T-helper 2 cell (primary cell): Measurements from ENCODE around the gene HNRNPM.
A peak's percentile ranks its signal among the peaks of the same experiment; 100 is the strongest.

Experiments used
- DNase-seq, 5 experiments: peaks; one replicate each; pipeline versions ENCODE4 v3.0.0 to v3.0.0-alpha.2; 2012 to 2022

HNRNPM gene

DNA sequence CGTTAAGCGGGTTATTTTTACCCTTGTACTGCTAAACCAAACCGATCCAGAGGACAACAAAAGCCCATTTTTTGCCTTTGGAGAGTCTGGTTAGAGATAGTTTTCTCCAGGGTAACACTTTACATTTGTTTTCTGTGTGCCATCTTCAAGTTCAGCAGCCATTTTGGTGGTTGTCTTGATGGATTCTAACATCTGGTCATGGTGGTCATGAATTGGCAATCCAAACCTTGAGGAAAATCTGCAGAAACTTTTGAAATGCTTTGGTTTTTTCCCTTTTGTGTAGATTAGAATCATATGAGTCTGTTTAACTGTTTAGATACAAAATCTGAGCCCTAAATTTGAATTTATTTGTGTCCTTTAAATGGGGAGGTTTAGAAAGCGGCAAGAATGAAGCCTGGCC lies 16.6 kb downstream of the HNRNPM start:
- no peak for DNase-seq

DNA sequence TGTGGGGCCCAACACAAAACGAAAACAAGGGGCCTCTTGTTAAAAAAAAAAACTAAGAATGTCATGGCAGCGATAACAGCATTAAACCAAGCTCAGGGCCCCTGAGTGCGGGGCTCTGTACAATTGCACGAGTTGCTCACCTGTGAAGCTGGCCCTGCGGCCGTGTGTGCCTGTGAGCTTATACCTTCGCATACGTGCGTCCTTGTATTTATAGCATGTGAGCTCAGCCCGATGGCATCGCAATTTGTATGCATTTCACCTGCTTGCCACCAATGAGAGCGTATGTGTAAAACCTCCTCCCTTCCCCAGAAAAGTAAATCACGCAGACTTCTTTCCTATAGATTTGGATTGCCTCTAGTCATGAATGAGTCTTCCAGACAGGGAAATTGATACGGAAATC lies 17.1 kb downstream of the HNRNPM start:
- DNase-seq: no peak

DNA sequence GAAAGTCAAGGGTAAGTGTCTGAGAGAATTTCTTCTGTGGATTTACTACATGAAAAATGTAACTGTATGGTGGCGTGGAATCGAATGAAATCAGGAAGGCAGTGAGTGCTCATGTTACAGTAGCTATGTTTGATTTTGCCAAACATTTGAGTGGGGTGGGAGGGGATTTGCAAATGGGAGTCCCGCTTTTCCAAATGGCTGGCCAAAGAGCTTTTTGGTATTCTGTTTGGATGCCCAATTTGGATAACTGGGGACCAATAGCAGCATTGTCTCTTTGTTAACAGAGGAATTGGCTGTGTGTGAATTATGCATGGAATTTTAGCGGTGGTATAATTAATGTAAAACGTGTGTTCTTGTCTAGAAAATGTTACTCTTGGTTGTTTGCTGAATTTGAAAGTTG lies 17.8 kb downstream of the HNRNPM start:
- DNase-seq: no peak

DNA sequence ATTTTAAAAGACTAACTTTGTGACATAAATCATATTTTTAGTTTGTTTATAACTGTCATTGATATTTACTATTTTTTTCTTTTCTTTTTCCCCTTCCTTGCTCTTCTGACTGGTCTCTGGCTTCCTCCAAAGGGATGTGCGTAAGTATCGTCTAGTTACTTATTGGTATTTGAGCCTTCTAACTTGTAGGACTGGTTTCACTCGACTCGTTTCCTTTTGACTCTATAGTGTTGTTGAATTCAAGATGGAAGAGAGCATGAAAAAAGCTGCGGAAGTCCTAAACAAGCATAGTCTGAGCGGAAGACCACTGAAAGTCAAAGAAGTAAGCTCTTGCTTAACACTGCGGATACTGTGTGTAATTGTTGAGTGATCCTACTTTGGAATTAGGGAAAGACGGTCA lies 18.6 kb downstream of the HNRNPM start:
- no peak for DNase-seq

DNA sequence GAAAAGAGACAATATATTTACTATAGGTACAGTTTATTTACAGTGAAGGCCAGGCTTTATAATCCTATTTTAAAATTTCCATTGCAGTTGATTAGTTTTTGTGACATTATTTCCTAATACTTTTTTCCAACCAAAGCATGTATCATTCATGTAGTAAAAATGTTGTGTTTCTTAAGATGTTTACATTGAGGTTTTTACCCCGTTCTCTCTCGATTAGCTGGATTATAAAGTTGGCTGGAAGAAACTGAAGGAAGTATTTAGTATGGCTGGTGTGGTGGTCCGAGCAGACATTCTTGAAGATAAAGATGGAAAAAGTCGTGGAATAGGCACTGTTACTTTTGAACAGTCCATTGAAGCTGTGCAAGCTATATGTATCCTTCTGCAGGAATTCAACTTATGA lies 21.2 kb downstream of the HNRNPM start:
- no peak for DNase-seq

DNA sequence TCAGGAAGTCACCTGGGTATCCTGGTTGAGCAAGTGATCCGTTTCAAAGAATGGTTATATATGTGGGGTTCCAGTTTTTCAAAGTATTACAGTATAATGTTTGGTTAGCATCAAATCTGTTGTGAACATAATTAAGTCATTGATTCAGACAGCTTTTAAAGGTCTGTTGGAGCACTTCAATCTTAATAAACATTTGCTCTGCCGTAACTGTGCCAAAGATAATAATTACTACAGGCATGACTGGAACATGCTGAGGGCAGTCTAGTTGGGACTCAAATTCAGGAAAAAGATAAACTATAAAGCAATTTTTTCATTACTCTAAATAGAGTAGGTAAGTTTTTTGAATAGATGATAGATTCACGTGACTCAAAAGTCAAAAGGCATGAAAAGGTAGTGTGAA lies 23.3 kb downstream of the HNRNPM start:
- DNase-seq: no peak

DNA sequence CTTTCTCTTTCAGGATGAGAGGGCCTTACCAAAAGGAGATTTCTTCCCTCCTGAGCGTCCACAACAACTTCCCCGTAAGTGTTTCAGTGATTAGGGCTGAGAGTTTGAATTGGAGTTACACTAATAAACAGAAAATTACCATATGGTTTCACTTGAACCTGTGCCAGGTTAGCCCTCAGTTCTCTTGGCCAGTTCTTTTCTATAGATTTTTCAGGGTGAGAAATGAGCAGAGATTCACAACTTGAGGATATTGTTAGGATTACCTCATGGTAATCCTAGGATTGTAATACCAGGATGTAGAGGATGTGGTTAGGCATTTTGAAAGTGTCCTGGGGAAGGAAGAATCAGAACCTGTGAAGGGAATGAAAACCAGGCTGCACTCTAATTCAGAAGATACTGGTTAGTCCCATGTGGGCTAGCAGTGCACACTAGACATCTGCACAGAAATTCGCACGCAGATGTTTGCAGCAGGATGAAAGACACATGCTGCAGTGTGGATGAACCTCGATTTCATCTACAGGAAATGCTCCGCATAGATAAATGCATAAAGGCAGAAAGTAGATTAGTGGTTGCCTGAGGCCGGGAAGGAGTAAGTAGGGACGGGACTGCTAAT lies 24.1 kb downstream of the HNRNPM start:
- DNase-seq: no peak

DNA sequence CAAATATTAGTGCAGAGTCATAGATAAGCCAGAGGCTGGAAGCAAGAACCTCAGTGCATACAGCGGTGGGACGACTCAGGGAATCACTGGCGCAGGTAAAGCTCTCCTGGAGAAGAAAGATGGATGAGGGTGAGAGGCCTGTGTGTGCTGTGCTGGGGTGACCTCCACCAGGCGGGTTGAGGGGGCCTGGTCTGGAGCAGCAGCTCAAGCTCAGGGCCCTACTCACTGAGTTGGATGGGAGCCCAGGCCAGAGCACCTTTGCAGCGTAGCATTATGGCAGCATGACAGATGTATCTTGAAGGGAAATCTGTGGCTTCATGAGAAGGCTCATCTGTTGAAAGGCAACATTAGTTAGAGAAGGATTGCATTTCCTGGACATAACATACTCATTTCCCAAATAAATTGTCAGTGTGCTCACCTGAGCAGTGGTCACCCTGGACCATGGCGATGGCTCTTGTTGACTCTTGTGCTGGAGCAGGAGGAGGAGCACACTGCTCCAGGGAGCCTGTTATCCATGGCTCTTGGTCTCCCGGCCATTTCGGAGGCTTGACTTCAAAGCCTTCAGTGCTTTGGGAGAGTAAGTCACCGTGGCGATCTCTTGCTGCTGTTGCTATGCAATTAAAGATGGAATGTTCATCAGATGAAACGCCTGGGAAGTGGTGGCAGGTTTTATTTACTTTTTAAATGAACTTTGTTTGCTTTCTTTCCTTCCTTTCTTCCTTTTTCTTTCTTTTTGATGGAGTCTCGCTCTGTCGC lies 25.0 kb downstream of the HNRNPM start:
- no peak for DNase-seq

DNA sequence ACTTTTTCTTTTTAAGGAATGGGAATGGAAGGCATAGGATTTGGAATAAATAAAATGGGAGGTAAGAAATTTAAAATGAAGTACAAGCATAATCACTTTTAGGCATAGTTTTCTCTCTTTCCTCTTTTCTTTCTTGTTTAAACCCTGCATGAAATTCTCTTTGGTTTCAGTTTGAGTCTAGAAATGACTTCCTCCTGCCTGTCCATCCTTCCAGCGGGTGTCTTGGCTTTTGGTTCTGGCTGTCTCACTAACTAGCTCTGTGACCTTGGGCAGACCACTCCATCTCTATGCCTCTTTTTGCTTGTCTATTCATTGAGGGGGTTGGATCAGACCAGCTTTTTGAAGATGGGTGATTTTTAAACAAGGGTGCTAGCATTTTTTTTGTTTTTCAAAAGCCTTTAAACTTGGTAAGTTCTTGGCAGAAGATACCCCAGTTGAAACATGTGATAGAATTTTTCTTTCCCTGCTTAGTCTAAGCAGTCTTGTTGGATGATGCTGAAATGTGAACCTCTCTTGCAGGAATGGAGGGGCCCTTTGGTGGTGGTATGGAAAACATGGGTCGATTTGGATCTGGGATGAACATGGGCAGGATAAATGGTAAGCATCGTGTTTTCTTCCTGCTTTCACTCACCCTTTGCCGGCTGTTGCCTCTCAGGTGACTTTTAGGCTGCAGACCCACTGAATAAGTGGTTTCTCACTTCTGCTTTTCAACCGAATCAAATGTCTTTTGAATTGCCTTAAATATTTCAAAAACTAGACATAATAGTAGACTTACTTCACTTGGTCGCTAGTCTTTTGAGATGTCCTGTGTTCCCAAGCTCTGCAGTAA lies 29.1 kb downstream of the HNRNPM start:
- DNase-seq: no peak

DNA sequence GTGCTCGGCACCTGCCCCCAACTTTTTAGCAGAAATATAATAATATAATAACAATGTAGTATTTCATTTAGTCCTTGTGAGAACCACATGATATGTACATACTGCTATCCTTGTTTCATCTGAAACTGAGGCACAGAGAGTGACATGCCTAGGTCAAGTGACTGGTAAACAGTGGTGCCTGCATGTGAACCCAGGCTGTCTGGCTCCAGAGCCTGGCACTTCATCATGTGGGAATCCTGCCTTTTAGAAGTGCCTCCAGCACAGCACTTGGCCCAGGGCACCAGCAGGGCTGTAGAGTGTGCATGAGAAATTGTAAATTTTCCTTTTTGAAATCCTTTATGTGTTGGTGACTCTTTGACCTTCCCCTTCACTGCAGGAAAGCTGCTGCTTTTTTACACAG lies 30.2 kb downstream of the HNRNPM start:
- no peak for DNase-seq

DNA sequence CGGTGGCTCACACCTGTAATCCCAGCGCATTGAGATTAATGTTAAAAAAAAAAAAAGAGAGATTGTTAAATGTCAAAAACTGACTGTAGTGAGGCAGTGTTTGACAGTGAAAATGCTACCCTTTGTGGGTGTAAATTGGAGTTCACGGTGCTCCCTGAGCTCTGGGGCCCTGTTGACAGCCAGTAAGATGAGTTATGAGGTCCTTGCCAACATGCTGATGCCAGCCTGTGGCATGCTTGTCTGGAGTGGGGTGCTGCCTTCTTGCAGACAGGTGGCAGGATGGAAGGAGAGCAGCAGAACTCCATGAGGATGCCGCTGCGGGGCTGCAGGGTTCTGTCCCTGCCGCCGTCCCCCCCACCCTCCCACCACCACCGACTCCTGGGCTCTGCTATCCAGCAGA lies 31.7 kb downstream of the HNRNPM start:
- DNase-seq: no peak

DNA sequence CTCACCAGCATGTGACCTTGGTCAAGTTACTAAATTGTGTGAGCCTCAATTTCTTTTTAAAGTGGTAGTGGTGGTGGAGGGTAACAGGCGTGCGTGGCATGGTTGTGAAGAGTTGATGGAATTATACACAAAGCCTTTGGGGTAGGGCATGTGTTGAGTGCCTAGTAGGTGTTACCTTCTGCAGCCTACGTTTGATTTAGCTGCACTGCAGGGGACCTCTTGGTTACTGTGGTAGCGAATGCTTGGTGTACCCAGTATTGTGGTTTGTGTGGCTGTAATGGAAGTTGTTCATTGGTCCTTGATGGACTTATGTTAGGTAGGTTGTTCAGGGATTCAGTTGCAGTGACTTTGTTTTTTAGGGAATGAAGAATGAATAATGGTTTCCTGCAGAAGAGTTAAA lies 33.1 kb downstream of the HNRNPM start:
- peak in 1 of 5 experiments; percentile 21 for DNase-seq

DNA sequence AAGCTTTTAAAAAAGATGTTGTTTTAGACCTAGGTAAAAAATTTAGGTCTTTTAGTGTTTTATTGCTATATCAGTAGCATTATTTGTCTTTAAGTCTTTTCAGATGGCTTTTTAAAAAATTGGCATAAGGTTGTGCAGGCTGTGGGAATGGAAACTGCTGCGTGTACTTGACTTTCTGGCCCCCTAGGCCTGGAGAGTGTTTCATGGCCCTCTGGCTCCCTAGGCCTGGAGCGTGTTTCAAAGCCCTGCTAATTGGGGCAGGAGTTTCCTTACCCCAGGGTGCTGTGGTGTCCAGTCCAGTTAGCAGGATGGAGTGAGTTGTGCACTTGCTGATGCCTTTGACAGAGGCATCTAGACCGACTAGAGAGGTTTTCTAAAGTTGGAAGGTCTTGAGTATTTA lies 33.8 kb downstream of the HNRNPM start:
- no peak for DNase-seq

DNA sequence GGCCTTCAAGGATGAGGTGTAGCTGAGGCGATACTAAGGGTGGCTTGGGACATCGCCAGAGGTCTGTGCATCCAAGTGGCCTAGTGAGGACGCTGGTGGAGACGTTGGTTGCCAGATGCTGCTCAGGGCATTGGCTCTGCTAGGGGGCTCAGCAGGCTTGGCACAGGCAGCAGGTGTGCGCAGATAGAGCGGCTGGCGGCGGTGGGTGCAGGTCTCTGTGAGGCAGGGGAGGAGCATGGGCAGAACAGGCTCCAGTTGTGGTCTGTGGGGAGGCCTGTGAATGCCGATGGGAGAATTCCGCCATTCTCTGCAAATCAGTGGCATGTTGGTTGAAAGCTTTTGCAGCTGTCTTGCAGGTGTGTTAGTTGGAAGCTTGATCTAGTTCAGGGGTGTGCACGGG lies 36.4 kb downstream of the HNRNPM start:
- DNase-seq: no peak

DNA sequence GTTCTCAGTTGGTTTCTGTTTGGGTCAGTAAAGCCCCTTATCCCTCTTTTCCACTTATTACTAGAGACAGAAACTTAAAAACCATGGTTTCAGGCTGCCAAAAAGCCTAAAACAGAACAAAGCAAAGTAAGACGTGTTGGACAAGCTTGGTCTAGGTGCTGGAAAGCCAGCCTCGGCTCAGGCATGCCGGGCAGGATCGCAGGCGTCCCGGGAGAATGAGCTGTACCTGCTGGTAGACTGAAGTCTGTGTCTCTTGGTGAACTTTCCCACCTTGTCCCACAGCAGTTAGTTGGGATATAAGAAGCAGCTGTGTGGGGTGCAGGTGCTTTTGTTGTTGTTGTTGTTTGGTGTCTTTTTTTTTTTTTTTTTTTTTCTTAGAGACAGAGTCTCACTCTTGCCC lies 36.8 kb downstream of the HNRNPM start:
- DNase-seq: no peak

DNA sequence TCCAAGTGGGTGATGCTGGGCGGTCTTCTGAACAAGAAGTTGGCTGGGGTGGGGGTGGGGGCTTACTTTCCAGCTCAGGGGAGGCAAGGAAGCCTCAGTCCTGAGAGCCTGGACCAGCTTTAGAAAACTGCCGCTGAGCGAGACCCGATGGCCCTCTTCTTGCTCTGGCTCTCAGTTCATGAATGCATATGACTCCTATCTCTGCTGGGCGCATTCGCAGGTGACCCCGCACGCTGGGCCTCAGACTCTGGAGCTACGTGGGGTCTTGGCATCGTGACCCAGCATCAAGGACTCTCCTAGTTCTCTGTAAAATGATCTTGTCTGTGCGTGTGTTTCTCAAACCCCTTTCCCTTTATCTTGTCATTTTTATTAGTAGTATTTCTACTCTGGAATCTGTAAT lies 37.9 kb downstream of the HNRNPM start:
- DNase-seq: no peak

DNA sequence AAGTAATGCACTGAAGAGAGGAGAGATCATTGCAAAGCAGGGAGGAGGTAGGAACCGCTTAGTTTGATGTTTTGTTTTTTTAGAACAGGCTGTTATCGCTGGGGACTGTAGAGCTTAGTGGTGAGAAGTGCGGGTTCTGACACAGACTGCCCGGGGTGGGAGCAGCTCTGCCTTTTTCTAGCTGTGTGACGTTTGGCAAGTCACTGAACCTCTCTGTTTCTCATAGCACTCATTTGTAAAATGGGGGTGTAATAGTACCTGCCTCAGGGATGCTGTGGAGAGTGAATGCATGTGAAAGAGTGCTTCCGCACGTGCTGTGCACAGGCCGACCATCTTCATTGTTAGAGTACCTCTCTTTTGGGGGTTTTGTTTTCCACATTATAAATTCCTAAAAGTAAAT lies 38.4 kb downstream of the HNRNPM start:
- no peak for DNase-seq

DNA sequence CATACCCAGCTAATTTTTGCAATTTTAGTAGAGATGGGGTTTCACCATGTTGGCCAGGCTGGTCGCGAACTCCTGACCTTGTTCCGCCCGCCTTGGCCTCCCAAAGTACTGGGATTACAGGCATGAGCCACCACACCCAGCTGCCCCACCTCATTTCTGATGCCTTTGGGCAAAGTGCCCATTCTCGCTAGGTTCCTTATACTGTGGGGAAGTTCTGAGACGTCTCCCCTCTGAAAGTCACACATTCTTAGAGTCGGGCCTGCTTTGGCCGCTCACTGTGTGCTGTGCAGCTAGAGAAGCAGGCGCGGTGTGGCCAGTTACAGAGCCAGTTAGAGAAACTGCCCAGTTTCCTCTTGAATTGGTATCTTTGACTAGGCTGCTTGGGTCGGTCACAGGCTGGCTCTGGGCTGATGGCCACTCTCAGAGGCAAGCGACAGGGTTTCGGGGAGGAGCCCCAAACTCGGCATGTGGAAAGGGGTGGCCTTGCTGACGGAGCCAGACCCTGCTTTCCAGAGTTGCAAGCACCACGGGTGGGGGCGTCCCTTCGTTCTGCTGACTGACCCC lies 39.6 kb downstream of the HNRNPM start:
- DNase-seq: no peak

DNA sequence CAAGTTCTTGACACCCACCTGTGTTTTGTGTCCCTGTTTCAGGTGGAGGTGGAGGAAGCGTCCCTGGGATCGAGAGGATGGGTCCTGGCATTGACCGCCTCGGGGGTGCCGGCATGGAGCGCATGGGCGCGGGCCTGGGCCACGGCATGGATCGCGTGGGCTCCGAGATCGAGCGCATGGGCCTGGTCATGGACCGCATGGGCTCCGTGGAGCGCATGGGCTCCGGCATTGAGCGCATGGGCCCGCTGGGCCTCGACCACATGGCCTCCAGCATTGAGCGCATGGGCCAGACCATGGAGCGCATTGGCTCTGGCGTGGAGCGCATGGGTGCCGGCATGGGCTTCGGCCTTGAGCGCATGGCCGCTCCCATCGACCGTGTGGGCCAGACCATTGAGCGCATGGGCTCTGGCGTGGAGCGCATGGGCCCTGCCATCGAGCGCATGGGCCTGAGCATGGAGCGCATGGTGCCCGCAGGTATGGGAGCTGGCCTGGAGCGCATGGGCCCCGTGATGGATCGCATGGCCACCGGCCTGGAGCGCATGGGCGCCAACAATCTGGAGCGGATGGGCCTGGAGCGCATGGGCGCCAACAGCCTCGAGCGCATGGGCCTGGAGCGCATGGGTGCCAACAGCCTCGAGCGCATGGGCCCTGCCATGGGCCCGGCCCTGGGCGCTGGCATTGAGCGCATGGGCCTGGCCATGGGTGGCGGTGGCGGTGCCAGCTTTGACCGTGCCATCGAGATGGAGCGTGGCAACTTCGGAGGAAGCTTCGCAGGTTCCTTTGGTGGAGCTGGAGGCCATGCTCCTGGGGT lies 41.0 kb downstream of the HNRNPM start:
- DNase-seq: no peak

DNA sequence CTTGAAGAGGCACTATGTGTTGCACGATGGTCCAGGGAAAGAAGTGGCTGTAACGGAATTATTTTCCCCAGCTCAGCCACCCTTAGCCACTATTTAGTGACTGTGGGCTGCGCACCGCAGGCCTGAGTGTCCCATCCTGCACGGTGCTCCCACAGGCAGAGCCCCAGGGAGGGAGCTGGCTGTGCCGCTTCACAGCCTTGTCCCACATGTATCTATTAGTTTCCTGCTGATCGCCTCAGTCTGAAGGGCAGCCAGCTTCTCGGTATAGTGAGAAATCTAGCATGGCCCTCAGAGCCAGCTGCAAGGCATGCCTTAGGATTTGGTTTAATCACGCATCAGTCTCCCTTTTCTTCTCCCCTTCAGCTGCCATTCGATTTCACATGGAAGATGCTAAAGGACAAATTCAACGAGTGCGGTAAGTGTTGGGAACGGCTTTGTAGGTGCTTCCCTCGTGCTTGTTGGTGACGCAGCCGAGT lies 41.9 kb downstream of the HNRNPM start:
- no peak for DNase-seq

DNA sequence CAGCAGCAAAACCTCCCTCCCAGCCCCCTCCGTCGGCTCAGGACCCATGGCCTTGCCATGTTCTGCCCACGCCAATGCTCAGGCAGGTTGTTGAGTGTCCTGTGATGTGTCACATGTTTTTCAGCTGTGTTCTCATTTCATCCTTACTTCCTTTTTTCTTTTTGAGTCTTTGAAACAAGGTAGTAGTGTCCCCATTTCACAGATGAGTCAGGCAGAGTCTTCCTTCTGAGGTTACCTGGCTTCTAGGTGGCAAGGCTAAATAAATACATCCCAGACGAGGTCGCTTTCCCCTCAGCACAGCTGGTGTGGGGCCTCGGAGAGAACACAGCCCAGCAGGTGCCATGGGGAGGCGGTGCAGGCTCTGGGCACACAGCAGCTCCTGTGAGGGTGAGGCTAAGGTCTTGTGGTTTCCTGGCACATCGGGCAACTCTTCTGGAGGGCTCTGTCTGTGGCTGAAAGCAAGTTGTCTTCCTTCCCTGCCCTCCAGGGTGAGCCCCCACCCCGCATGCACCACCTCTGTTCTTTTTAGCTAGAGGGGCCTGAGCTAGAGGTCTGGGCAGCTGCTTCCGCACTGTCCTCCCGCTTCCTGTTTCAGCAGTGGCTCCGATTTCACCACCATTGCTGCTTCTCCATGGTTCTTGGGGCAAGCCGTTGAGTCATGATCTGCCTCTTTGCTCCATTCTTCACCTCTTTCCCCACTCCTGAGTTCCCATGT lies 42.5 kb downstream of the HNRNPM start:
- peak in 4 of 5 experiments; percentile 25 to 88 (median 56) for DNase-seq

DNA sequence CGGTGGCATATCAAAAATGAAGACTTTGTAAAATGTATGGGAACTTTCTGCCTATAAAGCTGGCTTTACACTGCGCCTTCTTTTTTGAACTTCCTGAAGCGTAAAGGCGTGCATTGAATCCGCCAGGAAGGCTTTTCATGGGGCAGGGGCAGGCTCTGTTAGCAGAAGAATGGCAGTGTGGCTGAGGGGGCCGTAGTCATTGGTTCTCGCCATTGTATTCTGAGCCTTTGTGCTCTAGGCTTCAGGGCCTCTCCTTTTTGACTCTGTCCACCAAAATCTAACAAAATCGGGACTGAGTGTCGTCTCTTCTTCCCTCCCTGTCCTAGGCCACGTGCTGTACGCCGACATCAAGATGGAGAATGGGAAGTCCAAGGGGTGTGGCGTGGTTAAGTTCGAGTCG lies 43.6 kb downstream of the HNRNPM start:
- no peak for DNase-seq
